Kidney tubule cell (primary cell): ENCODE results near the gene LPP.
"Not testable (repeated sequence)": the region's sequence is repeated elsewhere in the genome, so short reads cannot be mapped to it uniquely, and the experiment has no call there.

Experiments used
- DNase-seq: peaks from one replicate; pipeline ENCODE4 v3.0.0-alpha.2; 2018; ENCODE audit warnings: low spot score

Gene LPP

DNA sequence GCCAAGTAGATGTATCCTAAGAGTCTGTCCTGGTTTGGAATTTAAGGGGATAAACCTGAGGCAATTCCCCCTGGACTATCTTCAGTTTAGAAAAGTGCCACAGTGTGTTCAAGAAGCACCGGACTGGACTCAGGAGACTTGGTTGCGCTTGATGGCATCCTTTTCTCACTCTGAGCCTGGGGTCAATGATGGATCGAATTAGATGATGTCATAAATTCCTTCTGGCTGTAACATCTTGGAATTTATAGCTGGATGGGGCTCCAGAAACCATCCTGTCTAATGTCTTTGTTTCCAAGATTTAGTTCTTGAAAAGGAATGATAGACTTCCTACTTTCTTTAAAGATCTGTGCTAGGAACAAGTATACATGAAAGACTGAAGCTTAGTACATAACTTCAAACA, 280.6 kb downstream of the LPP start:
- peak; percentile 69 for DNase-seq

DNA sequence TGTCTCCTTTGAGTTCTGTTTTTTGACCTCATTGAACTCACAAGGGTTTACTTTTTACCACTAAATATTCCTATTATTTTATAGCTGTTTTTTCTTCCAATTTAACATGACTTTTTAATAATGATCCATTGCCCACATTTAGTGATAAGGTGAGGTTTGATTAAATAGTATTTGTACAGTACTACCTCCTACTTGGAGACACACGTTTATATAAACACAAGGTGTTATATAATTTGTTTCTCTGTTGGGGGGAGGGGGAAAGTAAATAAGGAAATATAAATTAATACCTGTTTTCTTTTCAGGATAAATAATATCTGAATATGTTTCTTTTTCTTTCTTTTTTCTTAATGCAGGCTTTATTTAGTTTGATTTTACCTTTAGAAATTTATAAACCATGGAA, 281.3 kb downstream of the LPP start:
- DNase-seq = no peak

DNA sequence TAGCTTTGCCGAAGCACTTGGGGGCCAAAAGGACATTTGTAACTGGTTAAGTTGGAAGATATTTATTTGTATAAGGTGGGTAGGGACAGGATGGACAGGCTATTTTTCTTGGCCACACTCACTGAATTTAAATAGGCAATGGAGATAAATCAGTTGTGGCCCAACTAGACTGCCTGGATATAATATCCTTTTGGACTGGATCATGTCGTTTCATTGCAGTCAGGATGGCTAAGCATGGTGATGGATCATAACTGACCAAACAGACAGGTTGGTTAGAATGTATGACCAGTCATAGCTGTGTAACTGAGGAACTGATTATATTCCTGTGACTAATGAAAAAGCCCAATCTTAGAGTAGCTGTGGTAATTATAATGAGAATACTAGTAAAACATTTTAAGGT, 284.0 kb downstream of the LPP start:
- DNase-seq = peak; percentile 65

DNA sequence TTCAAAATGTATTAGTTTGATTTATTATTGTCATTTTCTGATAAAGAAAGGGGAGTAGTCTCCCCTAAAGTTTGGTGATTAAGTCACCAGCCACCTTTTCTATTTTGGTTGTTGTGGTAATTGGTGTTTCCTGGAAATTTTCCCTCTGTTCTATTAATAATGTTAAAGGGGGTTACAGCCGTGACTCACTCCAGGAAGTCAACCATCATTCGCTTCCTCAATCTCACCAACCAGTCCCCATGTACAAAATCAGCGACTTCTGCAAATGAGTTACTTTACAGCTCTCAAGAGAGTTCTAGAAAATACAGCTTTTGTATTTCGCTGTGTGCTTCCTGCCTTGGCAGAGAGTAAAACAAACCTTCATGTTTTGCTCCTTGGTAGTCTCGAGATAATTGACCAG, 285.1 kb downstream of the LPP start:
- peak; percentile 82 for DNase-seq

DNA sequence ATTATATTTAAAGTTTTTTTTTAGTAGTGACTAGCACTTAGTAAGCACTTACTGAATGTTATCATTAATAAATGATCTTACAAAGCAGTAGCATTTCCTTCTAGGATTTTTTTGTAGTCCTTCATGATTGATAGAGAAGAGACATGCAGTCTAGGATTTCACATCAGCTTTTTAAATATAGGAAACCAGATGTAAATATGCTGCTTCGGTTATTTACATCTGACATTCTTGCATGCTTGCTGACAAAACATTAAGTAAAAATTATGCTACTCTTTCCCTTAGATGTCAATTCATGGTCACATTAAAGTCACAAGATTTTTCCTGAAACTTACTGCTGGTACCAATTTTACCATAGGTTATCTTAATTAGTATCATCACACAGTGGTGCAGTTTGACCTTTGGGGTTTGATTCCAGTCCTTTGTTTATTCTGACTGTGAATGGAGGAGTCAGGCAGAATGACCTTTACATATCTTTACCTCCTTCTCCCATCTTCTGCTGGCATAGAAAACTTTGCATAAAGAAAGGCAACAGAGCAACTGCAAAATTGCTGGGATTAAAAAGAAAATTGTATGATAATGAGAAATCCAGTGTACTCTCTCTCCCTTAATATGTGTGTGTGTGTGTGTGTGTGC, 286.5 kb downstream of the LPP start:
- DNase-seq = no peak

DNA sequence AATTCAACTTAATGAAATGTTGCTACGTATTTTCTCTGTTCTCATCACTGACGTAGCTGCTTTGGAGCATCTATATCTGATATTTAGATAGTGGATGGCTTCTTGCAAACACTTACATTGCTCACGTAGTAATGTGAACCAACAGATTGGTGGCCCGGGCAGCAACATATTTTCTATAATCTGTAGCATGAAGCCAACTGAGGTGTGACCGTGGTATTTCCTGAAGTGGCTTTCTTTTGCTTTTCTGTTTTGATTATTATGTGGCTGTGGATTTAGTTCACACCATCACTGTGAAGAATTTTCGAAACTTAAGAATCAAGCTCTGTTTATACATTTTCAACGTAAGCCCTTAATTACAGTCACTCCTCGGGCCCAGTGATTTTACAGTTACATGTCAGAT, 288.5 kb downstream of the LPP start:
- DNase-seq = no peak

DNA sequence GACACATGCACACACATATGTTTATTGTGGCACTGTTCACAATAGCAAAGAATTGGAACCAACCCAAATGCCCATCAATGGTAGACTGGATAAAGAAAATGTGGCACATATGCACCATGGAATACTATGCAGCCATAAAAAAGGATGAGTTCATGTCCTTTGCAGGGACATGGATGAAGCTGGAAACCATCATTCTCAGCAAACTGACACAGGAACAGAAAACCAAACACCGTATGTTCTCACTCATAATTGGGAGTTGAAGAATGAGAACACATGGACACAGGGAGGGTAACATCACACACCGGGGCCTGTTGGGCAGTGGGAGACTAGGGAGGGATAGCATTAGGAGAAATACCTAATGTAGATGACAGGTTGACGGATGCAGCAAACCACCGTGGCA, 291.2 kb downstream of the LPP start:
- not testable (repeated sequence) for DNase-seq

DNA sequence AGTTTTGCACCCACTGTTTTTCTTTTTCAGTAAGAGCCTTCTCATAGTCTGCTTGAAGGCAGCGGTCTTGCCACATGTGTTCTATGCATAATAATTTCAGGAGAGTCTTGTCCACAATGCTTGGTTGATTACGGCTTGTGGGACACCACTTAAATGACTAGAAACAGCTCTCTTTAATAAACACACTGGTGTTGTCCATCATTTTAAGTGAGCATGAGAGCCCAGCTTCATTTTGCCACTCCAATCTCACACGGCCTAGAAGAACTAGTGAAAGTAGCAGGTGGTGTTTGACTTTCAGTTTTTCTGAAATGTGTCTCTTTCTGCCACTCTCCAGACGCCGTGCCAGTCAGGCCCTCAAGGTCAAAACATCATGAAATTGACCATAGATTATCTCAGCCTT, 292.1 kb downstream of the LPP start:
- no peak for DNase-seq

DNA sequence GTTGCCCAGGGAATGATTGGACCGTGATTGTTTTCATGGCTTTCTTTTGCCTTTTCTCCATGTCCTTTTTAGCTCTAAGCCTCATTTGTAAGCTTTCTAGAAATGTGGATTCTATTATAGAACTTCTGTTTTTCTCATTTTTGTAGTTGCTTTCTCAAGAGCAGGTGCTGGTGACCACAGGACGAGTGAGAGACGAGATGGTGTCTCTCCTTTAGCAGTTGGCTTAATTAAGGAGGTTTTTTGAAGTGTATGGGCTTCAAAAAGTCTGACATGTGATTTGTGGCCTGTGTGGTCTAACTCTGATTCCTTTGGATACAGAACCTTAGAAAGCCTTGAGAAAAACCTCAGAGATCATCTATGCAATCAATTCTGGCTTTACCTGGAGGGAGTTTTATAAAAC, 292.8 kb downstream of the LPP start:
- DNase-seq = no peak

DNA sequence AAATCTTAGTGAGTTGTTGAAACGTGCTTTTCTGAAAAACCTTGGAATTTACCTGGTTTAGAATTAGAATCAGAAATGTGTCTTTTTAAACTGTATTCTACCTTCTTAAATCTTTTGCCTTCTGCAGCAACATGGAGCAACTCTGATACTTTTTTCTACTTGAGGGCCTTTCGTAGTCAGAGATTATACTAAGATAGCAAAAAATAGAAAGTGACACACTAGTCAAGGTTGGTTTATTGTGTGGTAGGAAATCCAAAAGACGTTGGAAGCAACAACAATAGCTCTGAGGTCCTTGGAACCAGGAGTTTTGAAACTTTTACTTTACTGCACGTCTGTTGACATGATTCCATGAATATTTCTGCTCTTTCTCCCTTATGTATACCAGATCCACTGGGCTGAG, 294.9 kb downstream of the LPP start:
- no peak for DNase-seq

DNA sequence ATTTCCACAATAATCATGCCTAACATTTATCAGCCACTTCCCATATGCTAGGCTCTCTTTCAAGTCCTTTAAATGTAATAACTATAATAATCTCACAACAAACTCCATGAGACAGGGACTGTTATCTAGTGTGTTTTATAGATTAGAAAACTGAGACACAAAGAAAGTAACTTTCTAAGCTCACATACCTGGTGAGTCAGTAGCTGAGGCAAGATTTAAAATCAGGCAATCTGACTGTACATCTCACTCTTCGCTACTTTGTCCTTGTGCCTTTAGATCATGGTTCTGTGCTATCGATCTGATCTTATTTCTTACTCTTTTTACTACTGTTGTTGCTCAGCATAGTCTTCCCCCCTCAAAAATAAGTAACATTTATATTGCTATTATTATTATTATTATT, 295.5 kb downstream of the LPP start:
- DNase-seq = no peak

DNA sequence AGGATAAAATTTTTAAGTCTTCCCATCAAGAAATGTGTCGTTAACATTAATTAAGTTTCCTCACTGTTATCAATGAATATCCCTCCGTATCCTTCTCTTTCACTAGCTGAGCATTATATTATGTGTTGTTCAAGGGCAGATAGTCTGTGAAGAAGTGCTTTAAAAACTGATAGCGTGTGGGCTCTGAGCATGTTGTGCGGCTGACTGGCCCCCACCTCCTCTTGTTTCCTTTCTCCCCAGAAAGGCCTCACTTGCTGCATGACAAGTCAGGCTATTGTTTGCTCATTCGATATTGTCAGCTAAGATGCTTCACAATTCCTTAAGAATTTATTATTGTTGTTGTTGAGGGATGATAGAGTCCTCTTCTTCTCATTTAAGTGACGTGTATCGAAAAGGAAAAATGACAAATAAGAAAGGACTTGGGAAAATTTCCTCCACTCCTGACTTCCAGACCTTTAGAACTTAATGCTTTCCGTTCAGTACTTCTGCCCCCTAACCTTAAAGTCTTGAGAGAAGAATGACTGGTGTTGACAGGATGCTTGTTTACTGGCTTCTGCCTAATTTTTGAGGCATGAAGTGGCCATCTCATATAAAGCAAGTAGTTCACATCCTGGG, 298.3 kb downstream of the LPP start:
- no peak for DNase-seq

DNA sequence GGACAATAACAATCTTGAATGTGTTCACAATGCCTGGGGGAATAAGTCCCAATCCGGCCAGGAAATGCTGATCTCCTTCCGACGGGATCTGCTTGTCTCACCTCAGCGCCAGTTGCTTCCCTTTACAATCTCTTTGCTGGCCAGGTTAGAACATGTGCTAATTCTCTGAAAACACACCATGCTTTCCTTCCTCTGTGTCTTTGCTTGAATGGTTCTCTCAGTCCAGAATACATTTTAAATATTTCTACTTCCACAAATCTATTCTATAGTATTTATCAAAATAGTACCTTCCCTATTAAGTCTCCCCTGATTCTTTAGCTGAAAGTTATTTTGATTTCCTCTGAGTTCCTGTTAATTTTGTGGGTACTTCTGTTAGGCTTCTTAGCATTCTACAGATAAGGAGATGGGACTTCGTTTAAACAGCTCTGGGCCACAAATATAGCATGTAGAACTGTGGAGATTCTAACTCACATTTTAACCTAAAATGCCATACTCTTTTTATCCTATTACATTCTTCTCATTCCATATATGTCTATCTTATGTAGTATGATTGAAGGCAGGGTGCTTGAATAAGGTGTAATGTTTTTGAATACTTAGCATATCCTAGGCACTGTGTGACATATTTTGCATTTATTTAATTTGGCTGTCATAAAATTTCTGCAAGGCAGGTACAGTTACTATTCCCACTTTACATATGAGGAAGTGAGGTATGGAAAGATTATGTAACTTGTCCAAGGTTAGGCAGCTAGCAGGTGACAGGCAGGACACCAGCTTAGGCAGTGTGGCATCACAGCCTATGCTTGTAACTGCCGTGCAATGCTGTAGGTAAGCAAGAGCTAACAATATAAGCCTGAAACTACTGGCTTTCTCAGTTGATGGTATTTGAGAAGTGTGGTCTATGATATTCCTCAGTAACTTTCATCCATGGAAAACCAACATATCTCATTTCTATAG, 299.8 kb downstream of the LPP start:
- no peak for DNase-seq

DNA sequence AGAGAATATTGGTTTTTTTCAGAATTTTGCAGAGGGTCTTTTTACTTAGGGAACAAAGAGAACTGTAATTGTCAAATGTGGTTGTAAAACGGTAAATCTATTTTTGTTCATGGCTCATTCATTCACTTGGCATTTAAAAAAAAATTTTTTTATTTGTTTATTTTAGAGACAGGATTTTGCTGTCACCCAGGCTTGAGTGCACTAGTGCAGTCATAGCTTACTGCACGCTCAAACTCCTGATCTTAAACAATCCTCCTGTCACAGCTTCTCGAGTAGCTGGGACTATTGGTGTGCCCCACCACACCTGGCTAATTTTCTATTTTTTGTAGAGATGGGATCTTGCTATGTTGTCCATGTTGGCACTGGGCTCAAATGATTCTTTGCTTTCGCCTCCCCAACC, 301.8 kb downstream of the LPP start:
- no peak for DNase-seq

DNA sequence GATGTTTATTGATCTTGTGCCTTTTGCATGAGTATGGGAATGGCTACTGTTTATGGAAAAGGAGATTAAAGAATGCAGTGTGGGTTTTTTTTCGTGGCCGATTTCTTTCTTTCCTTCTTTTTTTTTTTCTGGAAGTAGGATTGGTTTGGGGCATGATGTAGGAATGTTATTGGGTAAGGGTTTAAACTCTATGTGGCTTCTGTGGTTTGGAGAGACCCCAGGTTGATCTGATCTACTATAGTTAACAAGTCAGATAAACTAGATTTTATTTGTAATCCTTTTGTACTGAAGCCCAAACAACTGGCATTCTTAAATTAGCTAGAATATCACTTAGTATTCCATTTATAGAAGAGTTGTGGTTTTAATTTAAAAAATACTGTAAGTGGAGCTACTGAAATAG, 304.8 kb downstream of the LPP start:
- no peak for DNase-seq

DNA sequence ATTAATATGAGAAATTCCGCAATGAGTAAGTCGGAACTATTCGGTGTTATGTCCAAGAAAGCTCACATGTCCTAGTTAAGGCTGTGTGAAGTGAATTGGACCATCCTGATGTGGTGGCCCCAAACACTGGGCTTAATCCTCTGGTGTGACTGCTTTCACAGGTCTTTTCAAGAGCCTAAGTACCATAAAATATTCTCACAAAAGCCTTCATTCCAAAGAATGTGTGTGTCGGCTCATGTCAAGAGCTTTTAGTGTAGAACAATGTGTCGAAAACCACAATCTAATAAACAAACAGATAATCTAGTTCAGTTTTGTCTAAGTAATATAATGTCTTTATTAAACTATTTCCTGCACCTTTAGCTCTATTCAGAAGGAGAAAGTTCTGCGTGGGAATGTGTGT, 311.4 kb downstream of the LPP start:
- no peak for DNase-seq

DNA sequence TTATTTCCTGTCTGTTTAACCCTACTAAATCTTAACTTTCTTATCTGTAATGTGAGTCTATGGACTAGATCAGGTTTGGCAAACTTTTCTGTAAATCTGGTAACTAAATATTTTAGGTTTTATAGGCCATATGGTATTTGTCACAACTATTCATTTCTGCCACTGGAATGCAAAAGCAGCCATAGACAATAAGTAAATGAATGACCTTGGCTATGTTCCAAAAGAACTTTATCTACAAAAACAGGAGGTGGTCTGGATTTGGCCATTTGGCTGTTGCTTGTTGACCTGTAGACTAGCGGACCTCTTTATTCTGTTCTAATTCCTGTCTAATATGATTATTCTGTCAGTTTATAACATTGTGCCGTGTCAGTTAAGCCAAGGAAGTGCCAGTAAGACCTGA, 314.2 kb downstream of the LPP start:
- DNase-seq = no peak

DNA sequence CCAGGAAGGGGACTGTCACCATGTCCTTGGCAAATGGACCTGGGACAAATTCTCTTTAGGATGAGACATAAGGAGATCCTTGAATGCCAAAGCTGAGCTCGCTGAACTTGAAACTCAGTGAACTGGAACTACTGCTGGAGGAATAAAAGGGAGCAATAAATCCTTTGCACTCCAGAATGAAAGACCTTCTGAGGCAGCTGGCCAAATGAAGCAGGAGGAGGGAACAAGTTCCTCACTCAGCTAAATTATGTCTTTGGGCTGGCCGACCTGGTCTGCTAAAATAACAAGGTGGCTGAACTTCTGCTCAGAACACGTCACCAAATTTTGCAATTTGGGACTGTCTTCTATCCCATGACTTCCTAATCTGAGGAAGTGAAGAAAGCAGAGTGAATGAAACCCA, 314.7 kb downstream of the LPP start:
- peak; percentile 70 for DNase-seq

DNA sequence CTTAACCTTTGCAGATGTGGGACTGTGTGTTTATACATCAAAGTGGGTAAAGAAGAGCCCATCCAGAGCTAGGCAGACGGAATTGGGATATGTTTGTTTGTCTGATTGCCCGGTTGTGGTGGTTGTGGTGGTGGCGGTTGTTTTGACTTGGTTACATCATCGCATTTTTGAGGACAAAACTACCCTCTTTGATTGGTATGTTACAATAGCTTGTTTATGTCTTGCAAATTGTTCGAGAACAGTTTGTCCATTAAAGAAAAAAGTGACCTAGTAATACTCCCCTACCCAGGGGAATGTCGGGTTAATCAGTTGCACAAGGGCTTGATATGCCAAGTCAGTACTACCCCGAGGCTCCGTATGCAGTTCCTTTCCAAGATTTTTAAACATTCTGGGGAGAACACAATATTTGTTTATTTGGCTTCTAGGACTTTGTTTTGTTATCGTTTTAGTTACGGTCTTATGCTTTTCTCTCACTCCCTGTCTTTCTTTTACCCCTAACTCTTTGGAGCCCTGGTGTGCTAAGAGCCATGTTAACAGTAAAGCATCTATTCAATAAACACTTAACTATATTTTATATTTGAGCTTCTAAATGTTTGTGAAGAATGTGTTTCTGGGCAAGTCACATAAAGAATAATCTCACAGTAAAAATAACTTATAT, 315.4 kb downstream of the LPP start:
- DNase-seq = peak; percentile 49

DNA sequence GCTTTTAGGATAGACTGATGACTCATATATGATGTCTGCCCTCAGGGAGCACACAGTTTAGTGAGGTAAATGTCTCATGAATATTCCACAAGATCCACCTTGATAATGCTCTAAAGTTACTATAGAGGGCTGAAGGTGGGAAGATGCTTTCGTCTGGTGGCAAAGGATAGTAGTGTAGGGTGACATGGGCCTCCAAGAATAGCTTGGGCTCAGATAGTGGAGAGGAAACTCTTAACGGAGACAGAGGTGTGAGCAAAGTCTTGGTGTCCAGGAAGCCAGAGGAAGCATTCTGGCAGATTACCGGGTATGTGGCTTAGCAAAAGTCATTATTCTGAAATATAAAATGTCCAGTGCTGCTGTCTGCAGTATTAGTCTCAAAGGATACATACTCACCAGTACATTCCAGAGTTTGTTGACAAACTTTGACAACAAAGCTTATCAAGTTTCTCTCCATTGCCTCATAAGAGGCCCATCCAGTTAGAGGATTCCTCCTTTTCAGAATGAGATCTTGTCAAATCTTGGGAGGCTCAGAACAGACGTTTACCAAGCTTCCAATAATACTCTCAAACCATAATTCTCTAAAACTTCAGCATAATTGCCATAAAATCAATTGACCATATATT, 316.7 kb downstream of the LPP start:
- DNase-seq = no peak

DNA sequence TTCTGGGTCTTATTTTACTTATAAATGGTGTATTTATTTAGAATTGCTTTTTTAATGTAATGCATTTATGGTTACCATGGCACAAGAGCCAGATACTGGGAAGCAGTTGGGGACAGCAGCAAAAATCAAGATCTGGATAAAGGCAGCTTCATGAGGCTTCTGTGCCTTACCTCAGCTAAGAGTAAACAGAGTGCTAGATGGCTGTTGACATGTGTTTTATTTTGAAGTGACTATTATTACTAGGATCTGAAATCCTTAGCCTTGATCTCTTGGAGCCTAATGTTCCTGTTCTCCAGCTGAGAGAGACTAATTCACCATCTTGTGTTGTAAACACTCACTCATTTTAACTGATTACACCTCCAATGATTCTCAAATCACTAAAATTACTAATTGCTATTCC, 317.8 kb downstream of the LPP start:
- no peak for DNase-seq

DNA sequence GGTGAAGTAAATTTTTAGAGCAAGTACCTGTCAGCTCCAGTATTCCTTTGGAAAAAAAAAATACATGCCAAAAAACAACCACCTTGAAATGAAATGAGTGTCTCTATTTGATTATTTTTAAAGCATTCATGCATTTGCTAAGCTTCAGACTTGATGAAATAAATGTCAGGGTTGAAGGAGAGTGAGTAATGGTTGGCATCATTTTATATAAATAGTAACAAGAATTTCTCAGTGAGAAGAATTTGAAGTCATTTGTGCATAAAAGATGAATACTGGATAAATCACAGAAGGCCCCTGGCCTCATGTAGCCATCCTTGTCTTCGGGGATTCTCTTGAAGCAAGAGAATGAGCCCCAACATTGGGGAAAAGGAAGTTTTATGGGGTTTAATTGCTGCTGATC, 318.4 kb downstream of the LPP start:
- DNase-seq = peak; percentile 70
